OCI-LY1 (cell line): ENCODE measurements around the gene ULK4.

ENCODE experiments used
- H2AFZ ChIP-seq: fragments of 200-600 bp; sonication (generic), shearing (Covaris generic); 2 replicates; pipeline ENCODE4 v1.6.0; 2014; ENCODE audit warnings: antibody characterized with exemption, mild to moderate bottlenecking, low read length
- H3F3A ChIP-seq: fragments of 200-600 bp; sonication (generic), shearing (Covaris generic); 2 replicates; pipeline ENCODE4 v1.6.0; 2014; ENCODE audit warnings: mild to moderate bottlenecking, antibody characterized with exemption, low read length, moderate library complexity; ENCODE audit not compliant: insufficient read depth
- H3K27ac ChIP-seq: fragments of 200-600 bp; sonication (generic); 2 replicates; pipeline ENCODE4 v1.5.1; 2014; ENCODE audit warnings: low read length, mixed run types, mild to moderate bottlenecking, low read depth; ENCODE audit not compliant: poor library complexity, severe bottlenecking
- H3K27me3 ChIP-seq: fragments of 200-600 bp; sonication (generic); 2 replicates; pipeline ENCODE4 v1.6.0; 2014; ENCODE audit warnings: antibody characterized with exemption, mild to moderate bottlenecking, low read length, moderate library complexity; ENCODE audit not compliant: insufficient read depth
- H3K36me3 ChIP-seq: fragments of 200-600 bp; sonication (generic); 2 replicates; pipeline ENCODE4 v1.6.1; 2014; ENCODE audit warnings: mild to moderate bottlenecking, antibody characterized with exemption, low read length, moderate library complexity, mixed read lengths; ENCODE audit not compliant: insufficient read depth
- H3K4me1 ChIP-seq: fragments of 200-600 bp; sonication (generic); 2 replicates; pipeline ENCODE4 v1.5.1; 2014; ENCODE audit warnings: mild to moderate bottlenecking, low read length, moderate library complexity; ENCODE audit not compliant: insufficient read depth, severe bottlenecking
- H3K4me2 ChIP-seq: fragments of 200-600 bp; sonication (generic), shearing (Covaris generic); 2 replicates; pipeline ENCODE4 v1.6.1; 2014; ENCODE audit warnings: low read length
- H3K4me3 ChIP-seq: fragments of 200-600 bp; sonication (generic); 2 replicates; pipeline ENCODE4 v1.5.1; 2014; ENCODE audit warnings: low read length, low read depth, mild to moderate bottlenecking, mixed read lengths; ENCODE audit not compliant: poor library complexity, severe bottlenecking
- H3K79me2 ChIP-seq: fragments of 200-600 bp; shearing (Covaris generic); 2 replicates; pipeline ENCODE4 v1.6.1; 2016; ENCODE audit warnings: mixed run types, low read length, mixed read lengths; ENCODE audit not compliant: insufficient read depth
- H3K9ac ChIP-seq: fragments of 200-600 bp; sonication (generic), shearing (Covaris generic); 2 replicates; pipeline ENCODE4 v1.6.1; 2014; ENCODE audit warnings: mild to moderate bottlenecking, low read length, mixed read lengths
- H3K9me2 ChIP-seq: fragments of 200-600 bp; sonication (generic), shearing (Covaris generic); 2 replicates; pipeline ENCODE4 v1.6.1; 2014; ENCODE audit warnings: low read depth, mild to moderate bottlenecking, low read length, mixed read lengths
- H3K9me3 ChIP-seq: fragments of 200-600 bp; shearing (Covaris generic); 2 replicates; pipeline ENCODE4 v1.6.1; 2014; ENCODE audit warnings: low read length, mixed read lengths
- H4K20me1 ChIP-seq: fragments of 200-600 bp; sonication (generic), shearing (Covaris generic); 2 replicates; pipeline ENCODE4 v1.6.0; 2016; ENCODE audit warnings: mild to moderate bottlenecking, low read length; ENCODE audit not compliant: insufficient read depth
- EZH2 ChIP-seq: fragments of 200-600 bp; sonication (generic), shearing (Covaris generic); IDR thresholded peaks from 2 replicates; pipeline ENCODE4 v1.8.0; 2017; ENCODE audit warnings: borderline replicate concordance, mixed run types, mild to moderate bottlenecking, antibody characterized with exemption, low read length, moderate library complexity, mixed read lengths
- TF ChIP-seq, protein P1 (sequence below): fragments of 200-600 bp; sonication (generic), shearing (Covaris generic); IDR thresholded peaks from 2 replicates; pipeline ENCODE4 v1.5.1; 2017; ENCODE audit warnings: mild to moderate bottlenecking, antibody characterized with exemption, low read length, moderate library complexity, mixed read lengths

ULK4 gene

DNA sequence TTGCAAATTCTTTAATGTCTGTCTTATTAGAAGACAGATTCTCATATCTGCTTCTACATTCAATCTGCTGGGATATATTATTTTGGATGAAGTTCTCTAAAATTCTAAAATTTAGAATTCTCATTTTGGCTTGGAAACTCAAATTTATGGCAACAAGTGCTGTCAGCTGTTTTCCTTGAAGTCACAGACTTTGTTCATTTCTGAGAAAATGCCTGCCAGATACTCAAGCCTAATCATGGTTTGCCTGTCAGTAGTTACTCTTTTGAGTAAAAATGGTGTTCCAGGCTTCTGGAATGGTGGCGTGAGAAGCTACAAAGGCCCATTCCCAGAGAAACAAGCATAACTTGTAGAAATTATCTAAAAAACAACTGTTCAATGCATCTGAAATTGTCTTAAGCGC lies 646.8 kb downstream of the ULK4 start:
- Histone ChIP-seq H3K9ac (no peak overlapping the region), H3K4me3 (no peak overlapping the region), H3K9me2 (no peaks in the 10 kb centered on the region), H4K20me1 (no peaks in the 10 kb centered on the region), H3K4me1 (no peaks in the 10 kb centered on the region), H3K4me2 (no peak overlapping the region), H3K27me3 (no peaks in the 10 kb centered on the region), H3K79me2 (no peaks in the 10 kb centered on the region), H3F3A (no peaks in the 10 kb centered on the region), H3K9me3 (no peaks in the 10 kb centered on the region), H3K36me3 (no peaks in the 10 kb centered on the region), H2AFZ (no peak overlapping the region), H3K27ac (no peak overlapping the region)
- TF ChIP-seq, protein P1, sequence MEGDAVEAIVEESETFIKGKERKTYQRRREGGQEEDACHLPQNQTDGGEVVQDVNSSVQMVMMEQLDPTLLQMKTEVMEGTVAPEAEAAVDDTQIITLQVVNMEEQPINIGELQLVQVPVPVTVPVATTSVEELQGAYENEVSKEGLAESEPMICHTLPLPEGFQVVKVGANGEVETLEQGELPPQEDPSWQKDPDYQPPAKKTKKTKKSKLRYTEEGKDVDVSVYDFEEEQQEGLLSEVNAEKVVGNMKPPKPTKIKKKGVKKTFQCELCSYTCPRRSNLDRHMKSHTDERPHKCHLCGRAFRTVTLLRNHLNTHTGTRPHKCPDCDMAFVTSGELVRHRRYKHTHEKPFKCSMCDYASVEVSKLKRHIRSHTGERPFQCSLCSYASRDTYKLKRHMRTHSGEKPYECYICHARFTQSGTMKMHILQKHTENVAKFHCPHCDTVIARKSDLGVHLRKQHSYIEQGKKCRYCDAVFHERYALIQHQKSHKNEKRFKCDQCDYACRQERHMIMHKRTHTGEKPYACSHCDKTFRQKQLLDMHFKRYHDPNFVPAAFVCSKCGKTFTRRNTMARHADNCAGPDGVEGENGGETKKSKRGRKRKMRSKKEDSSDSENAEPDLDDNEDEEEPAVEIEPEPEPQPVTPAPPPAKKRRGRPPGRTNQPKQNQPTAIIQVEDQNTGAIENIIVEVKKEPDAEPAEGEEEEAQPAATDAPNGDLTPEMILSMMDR, result no peak
- TF ChIP-seq EZH2, result no peak

DNA sequence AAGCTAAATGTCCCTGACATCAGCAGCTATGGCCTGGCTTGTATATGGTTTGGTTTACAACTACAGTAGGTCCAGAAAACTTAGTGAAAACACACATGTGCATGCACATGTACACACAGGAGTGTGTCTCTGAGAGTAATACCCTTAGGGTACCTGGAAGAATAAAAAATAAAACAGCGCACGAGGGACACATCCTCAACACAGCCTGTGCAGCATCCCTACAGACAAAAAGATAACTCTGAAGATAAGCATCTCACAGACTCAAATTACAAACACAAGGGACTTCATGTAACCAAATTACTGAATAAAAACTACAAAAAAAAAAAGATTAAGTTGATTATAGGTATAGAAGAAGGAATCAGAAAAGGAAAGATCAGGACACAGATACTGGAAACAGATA lies 653.8 kb downstream of the ULK4 start:
- Histone ChIP-seq H3K79me2 (no peaks in the 10 kb centered on the region), H3K9ac (no peak overlapping the region), H3F3A (no peaks in the 10 kb centered on the region), H3K4me1 (no peaks in the 10 kb centered on the region), H4K20me1 (no peaks in the 10 kb centered on the region; the same call in 1 of the 2 replicates), H3K27ac (no peak overlapping the region), H3K27me3 (no peaks in the 10 kb centered on the region), H3K4me3 (no peak overlapping the region), H3K9me2 (no peaks in the 10 kb centered on the region), H3K4me2 (no peak overlapping the region), H2AFZ (no peak overlapping the region), H3K9me3 (no peaks in the 10 kb centered on the region), H3K36me3 (no peaks in the 10 kb centered on the region)
- TF ChIP-seq EZH2, result no peak
- TF ChIP-seq, protein P1, result no peak

DNA sequence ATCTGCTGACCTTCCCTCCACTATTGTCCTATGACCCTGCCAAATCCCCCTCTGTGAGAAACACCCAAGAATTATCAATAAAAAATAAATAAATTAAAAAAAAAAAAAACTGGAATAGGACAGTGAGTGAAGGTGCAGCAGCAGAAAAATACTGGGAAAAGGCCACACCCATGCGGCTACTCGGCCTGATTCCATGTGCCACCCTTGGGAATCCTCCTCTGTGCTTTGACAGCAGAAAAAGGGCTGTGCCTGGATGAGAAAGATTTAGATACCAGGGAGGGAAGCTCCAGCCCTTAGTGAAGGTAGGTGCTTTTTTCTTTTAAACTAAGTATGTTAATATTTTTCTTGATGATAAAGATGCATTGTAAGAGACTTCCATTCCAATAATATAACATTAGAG lies 654.8 kb downstream of the ULK4 start:
- Histone ChIP-seq H3K4me2 (no peak overlapping the region), H3K36me3 (no peaks in the 10 kb centered on the region), H3F3A (no peaks in the 10 kb centered on the region), H2AFZ (no peak overlapping the region), H4K20me1 (no peaks in the 10 kb centered on the region; the same call in 1 of the 2 replicates), H3K9me2 (no peaks in the 10 kb centered on the region), H3K27ac (no peak overlapping the region), H3K4me1 (no peaks in the 10 kb centered on the region), H3K9me3 (no peaks in the 10 kb centered on the region), H3K4me3 (no peak overlapping the region), H3K79me2 (no peaks in the 10 kb centered on the region), H3K27me3 (no peaks in the 10 kb centered on the region), H3K9ac (no peak overlapping the region)
- TF ChIP-seq, protein P1, result no peak
- TF ChIP-seq EZH2, result no peak
